ENCODE measurements around the gene ZNF789.
"Not testable (repeated sequence)": the region's sequence is repeated elsewhere in the genome, so short reads cannot be mapped to it uniquely, and the experiment has no call there.

ZNF789 gene

GRCh38 chr7:99459087-99459486 is 13.6 kb upstream of the ZNF789 start:
- no peak for DNase-seq

- DNase-seq: no peak
Observed at GRCh38 chr7:99460651-99461050, 12.0 kb upstream of the ZNF789 start.

GRCh38 chr7:99461221-99461620 is 11.5 kb upstream of the ZNF789 start:
- no peak for DNase-seq

DNA sequence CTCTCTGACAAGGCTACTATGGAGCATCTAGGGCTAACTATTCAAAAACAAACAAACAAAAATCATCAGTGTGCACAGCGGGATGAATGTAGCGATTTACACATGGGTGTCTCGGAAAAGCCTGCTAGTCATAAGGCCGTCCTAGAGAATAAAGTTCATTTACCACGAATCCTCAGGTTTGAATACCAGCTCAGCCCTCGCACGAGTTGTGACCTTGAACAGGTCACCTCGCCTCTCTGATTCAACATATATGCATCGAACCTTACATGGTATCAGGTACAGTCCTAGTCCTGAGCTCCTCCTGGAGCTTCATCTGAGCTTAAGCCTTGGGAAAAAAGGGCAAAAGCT is 7.3 kb upstream of the ZNF789 start:
- no peak for DNase-seq

DNA sequence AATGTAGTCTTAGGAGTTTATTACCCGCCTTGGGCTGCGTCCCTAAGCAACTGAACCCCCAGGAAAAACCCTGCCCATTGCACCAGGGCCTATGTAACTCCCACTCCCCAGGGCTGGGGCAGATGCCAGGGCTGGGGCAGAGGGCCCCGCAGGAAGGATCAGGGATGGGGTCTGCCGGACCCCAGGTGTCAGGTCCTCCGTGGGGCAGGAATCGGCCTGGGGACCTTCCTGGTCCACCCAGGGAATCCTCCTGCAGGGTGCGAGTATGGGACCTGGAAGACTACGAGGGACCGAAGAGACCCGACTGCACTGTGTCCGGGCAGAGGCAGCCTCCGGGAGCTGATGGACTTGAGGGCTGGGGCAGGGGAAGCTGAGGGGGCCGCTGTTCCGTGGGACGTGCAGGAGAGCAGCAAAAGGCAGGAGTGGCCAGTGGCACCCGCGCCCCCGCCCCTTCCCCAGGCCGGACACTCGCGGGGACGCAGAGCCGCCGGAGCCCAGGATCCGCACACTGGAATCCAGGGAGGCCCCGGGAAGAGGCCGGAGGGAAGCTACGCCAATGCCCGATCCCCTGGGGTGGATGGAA is 4.3 kb upstream of the ZNF789 start:
- no peak for DNase-seq

DNA sequence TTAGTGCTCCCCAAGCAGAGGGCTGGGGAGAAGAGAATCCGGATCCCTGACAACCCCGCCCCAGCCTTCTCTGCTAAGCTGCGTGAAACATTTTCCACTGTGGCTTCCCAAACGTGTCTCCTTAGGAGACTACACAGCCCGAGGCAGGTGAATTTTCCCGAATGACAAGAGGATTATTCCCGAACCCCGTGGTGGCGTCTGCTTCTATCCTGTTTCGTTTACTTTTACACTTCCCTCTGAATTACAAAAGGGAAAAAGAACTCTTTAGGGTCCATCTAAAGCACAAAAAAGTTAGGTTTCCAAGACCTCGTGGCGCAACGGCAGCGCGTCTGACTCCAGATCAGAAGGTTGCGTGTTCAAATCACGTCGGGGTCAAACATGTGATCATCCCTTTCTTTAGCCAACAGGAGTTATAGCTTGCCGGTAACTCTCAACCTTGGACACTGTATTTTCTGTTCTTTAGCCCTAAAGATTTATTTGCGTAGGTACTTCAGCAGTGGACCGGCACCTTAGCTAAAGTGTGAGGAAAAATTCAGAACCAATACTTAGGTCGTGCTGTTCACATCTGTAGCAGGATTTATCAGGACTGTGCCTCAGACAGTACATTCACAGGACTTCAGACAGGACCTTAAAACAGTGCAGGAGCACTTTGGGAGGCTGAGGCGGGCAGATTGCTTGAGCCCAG is 3.2 kb upstream of the ZNF789 start:
- DNase-seq: no peak

DNA sequence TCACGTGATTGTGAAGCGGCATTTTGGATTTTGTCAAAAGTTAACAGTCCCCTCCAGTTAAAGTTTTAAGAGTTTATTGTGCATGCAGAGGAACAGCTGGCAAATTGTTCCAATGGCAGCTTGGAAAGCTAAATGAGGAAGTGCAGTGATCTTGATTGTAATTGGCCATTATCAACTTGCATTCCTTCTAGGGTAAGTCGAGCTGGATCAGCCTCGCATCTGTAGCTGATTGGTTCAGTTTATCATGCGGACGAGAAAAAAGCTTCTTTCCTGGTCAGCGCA is 566 bp downstream of the ZNF789 start:
- DNase-seq: no peak

DNA sequence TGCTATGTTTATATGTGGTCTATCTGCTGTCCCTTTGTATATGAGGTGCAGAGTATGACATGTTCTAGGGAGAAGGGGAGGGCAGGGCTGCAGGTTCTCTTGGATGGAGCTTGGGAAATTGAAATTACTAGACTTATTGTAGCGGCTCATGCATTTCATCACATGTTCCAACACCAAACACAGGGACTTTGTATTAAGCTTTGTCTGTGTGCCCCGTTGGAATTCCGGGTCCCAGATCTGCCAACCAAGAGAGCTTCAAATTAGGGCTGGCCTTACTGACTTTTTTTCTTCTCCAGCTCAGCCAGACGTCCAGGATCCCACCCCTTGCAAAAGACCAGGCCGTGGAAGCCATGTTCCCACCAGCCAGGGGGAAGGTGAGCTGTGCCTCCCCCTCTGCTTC is 3.4 kb downstream of the ZNF789 start:
- no peak for DNase-seq

DNA sequence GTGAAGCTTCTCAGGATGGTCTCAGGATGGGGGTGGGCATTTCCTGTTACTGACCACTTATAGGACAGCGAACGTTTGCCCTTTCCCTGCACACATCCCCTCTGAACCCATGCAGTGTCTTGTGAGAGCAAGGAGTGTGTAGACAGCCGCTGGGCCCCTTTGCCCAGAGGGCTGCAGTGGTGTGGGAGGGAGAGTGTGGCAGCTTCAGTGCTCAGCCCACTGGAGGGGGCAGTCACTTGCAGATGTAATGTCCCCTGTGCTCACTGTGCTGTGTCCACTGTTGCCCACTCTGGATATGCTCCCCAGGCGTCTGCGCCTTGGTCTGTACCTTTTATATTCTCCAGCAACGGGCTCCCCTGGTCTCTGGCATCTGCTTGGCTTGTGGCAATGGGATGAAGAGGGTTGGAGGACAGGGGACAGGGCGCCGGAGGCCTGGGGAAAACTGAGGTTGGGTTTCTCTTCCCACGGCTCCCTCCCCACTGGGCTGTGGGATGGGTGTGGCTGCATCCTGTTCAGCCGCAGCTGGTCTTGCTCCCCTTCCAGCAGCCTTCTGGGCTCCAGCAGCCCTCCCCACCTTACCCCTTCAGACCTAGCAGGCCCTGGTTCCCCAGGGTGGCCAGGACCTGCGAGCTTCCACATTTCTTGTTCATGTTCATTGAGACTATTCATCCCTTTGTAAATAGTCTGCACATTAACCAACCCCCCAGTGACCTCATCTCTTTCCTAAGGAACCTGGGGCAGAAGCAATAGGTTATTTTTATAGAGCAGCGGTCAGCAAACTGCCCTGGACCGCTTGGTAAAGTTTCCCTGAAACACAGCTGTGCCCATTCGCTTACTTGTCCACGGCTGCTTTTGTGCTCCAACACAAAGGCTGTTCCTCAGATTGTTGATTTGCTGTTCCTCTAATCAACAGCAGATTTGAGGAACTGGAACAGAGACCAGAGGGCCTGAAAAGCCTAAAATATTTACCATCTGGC is 6.1 kb downstream of the ZNF789 start:
- no peak for DNase-seq

DNA sequence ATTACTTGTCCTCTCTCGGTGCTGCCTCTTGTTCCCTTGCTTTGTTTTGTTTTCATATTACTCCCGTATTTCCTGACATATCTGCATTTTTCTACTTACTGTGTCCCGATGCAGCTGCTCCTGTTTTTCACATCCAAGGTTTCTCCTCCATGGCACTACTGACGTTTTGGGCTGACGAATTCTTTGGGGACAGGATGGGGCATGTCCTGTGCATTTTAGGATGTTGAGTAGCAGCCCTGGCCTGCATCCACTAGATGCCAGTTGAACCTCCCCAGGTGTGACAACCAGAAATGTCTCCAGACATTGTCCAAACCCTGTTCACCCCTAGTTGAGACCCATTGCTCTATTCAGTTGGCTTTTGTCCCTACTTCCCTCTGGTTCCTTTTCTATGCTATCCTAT is 12.4 kb downstream of the ZNF789 start:
- DNase-seq: no peak

DNA sequence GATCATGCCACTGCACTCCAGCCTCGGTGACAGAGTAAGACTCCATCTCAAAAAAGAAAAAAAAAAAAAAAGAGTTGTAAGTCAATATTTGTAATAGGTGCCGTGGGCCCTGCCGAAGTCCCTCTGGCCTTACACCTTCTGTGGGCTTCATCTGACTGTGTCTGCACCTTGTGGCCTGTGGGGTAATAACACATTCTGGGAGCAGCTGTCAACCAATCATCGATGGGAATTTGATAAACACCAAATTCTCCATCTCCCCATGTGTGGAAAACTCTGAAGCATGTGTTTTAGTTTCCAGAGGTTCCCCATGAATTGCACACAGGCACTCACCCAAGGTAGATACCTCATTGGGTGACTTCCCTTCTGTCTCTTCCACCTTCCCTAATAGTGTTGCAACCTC is 16.5 kb downstream of the ZNF789 start:
- no peak for DNase-seq

- no peak for DNase-seq
Observed at GRCh38 chr7:99490878-99491277, 18.2 kb downstream of the ZNF789 start.

DNA sequence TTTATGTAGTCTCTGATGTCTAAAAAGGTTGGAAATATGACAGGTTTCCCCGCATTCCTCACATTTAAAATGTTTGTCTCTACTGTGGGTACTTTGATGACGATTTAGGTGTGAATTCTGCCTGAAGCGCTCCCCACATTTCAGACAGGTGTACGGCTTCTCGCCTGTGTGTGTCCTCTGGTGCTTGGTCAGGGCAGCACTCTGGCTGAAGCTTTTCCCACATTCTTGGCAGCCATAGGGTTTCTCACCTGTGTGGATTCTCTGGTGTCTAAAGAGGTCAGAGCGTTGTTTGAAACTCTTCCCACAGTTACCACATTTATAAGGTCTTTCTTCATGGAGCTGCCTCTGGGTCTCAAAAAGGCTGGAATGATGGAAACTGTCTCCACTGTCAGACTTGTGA is 21.1 kb downstream of the ZNF789 start:
- DNase-seq: no peak

DNA sequence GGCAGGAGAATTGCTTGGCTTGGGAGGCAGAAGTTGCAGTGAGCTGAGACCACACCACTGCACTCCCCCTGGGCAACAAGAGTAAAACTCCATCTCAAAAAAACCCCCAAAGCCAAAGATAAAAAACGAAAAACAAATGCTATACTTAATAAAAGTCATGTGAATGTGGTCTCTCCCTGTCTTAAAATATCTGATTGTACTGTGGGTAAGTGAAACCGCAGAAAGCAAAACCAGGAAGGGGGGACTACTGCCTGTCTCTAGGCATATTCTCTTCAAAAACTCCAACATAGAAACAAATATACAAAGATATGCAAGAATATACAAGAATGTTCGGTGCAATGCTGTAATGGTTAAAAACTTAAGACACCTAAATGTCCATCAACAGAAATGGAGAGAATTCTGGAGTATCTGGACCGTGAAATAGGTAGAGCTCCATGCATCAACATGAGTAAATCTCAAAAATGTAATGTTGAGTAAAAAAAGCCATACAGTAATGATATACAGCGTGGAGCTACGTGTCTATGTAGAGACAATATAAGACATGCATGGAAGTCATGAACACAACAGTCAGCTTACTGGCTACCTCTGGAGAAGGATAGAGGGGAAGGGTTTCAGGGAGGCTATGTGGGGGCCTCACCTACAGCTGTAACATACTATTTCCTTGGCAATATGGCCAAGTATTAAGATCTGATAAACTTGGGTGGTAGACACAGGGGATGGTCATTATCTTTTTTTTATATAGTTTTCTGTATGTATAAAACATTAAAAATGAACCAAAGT is 25.3 kb downstream of the ZNF789 start:
- DNase-seq: no peak

- DNase-seq: no peak
Observed at GRCh38 chr7:99498546-99498944, 25.9 kb downstream of the ZNF789 start.

GRCh38 chr7:99499371-99499720 is 26.7 kb downstream of the ZNF789 start:
- DNase-seq: no peak

- DNase-seq: peak; percentile 83 to 87
Observed at GRCh38 chr7:99499721-99500636, 27.3 kb downstream of the ZNF789 start, which contains the start of gene ZNF394. Gene ZNF394 (minus strand): TSS chr7:99500281. CDS start chr7:99500093, 188 bp downstream.

- no peak for DNase-seq
Observed at GRCh38 chr7:99500637-99501009, 27.9 kb downstream of the ZNF789 start.

GRCh38 chr7:99501236-99501635 is 28.5 kb downstream of the ZNF789 start:
- DNase-seq: not testable (repeated sequence)

GRCh38 chr7:99504281-99504602 is 31.6 kb downstream of the ZNF789 start:
- DNase-seq: no peak

- peak; percentile 95 to 97 for DNase-seq
Observed at GRCh38 chr7:99504603-99505323, 32.1 kb downstream of the ZNF789 start, which contains the start of gene ZKSCAN5. Gene ZKSCAN5 (plus strand): TSS chr7:99504662. CDS start chr7:99506045, 1,383 bp downstream.

- DNase-seq: no peak
Observed at GRCh38 chr7:99505324-99505662, 32.6 kb downstream of the ZNF789 start.
